GM12874 (cell line): ENCODE data around the gene NAA38.

Source experiments
- CTCF ChIP-seq: IDR thresholded peaks from 2 replicates; pipeline ENCODE4 v1.5.1; 2011; ENCODE audit warnings: low read depth, mild to moderate bottlenecking, control low read depth, low read length, moderate library complexity; ENCODE audit not compliant: insufficient read depth

Gene NAA38

GRCh38 chr17:7893187-7893880 lies 36.0 kb upstream of the NAA38 start:
- no peak for TF ChIP-seq CTCF

- peak; percentile 42 for TF ChIP-seq CTCF
Observed at GRCh38 chr17:7889166-7889955, 32.0 kb upstream of the NAA38 start.

- no peak for TF ChIP-seq CTCF
Observed at GRCh38 chr17:7888184-7888920, 31.0 kb upstream of the NAA38 start, which contains the start of gene CHD3. TSS of gene CHD3 (plus strand) at chr17:7888789. CDS start at chr17:7889001, 212 bp downstream.

- TF ChIP-seq CTCF: no peak
Observed at GRCh38 chr17:7887482-7888183, 30.3 kb upstream of the NAA38 start.

- TF ChIP-seq CTCF: no peak
Observed at GRCh38 chr17:7887038-7887481, 29.7 kb upstream of the NAA38 start.

- 0 out of 2 replicates have a peak, but pooled peaks have one; percentile 16 for TF ChIP-seq CTCF
Observed at GRCh38 chr17:7886227-7887037, 29.1 kb upstream of the NAA38 start.
